Measurements from ENCODE around the gene FOCAD. TPM values are rescaled to one million over a fixed set of nuclear protein-coding genes. Genes with fewer than 3 reads are reported as not detected.

Gene FOCAD
- 92.9 and 146 TPM in 2 replicates for total RNA-seq (ENCODE audit: low replicate concordance)

- Mint-ChIP-seq H3K4me3 (peak within 1 kb of the TSS; percentile 91), H3K27ac (peak within 1 kb of the TSS; percentile 55)
Observed at GRCh38 chr9:20684035-20684874, at the start of gene FOCAD. Gene FOCAD (plus strand): TSS chr9:20684259. CDS start chr9:20715354, 31,095 bp downstream.

GRCh38 chr9:20634895-20635294 lies 49.2 kb upstream of the FOCAD start:
- Mint-ChIP-seq H3K4me1 (peaks cover 14% of the 10 kb centered on the region), H3K36me3 (no peaks in the 10 kb centered on the region), H3K27me3 (ENCODE audit: insufficient read depth, low read depth) (no peaks in the 10 kb centered on the region), H3K9me3 (no peaks in the 10 kb centered on the region), H3K27ac (no peak overlapping the region), H3K4me3 (no peak overlapping the region)
- H3K4me1 ChIP-seq: peaks cover 5% of the 10 kb centered on the region
- TF ChIP-seq EZH2phosphoT487 (IDR thresholded peaks at IDR 0.05): no peak
- TF ChIP-seq EZH2 (IDR thresholded peaks at IDR 0.05): no peak
- no peak for TF ChIP-seq CTCF (IDR thresholded peaks at IDR 0.05)
- DNase-seq (ENCODE audit: low spot score): no peak
- no peak overlapping the region for H2AFZ ChIP-seq (replicated peaks)
- H3K4me2 ChIP-seq: no peak overlapping the region
- H3K9me3 ChIP-seq (ENCODE audit: low read depth): no peaks in the 10 kb centered on the region
- peaks cover 8% of the 10 kb centered on the region for H3F3A ChIP-seq (ENCODE audit: low read depth)
- H3K4me3 ChIP-seq: no peak overlapping the region
- H3K27ac ChIP-seq: no peak overlapping the region
- H3K27me3 ChIP-seq: no peaks in the 10 kb centered on the region
- H4K20me1 ChIP-seq (ENCODE audit: low read depth): no peaks in the 10 kb centered on the region
- no peaks in the 10 kb centered on the region for H3K79me2 ChIP-seq (ENCODE audit: low read depth)
- no peak overlapping the region for H3K9ac ChIP-seq
- H3K36me3 ChIP-seq: no peaks in the 10 kb centered on the region

More at GRCh38 chr9:20684035-20684874, at the start of gene FOCAD:
- Histone ChIP-seq H3K79me2 (ENCODE audit: low read depth) (peaks cover 60% of the 10 kb centered on the region), H3K4me1 (peaks cover 24% of the 10 kb centered on the region), H3K36me3 (no peaks in the 10 kb centered on the region), H3K9me3 (ENCODE audit: low read depth) (no peaks in the 10 kb centered on the region), H2AFZ (replicated peaks) (peak within 1 kb of the TSS; percentile 76), H3K4me2 (peak within 1 kb of the TSS; percentile 95), H3F3A (ENCODE audit: low read depth) (peaks cover 23% of the 10 kb centered on the region), H3K9ac (peak within 1 kb of the TSS; percentile 55), H4K20me1 (ENCODE audit: low read depth) (peaks cover 51% of the 10 kb centered on the region), H3K27me3 (no peaks in the 10 kb centered on the region), H3K27ac (peak within 1 kb of the TSS; percentile 89), H3K4me3 (peak within 1 kb of the TSS; percentile 73)
- TF ChIP-seq CTCF (IDR thresholded peaks at IDR 0.05) (peak; percentile 8), EZH2 (IDR thresholded peaks at IDR 0.05) (no peak)
- H3K9me3 Mint-ChIP-seq: no peaks in the 10 kb centered on the region
- DNase-seq (ENCODE audit: low spot score): peak; percentile 99
- H3K27me3 Mint-ChIP-seq (ENCODE audit: insufficient read depth, low read depth): no peaks in the 10 kb centered on the region
- peaks cover 4% of the 10 kb centered on the region for H3K36me3 Mint-ChIP-seq
- peaks cover 17% of the 10 kb centered on the region for H3K4me1 Mint-ChIP-seq

GRCh38 chr9:20636888-20637440 lies 47.1 kb upstream of the FOCAD start:
- H3F3A ChIP-seq (ENCODE audit: low read depth): peaks cover 8% of the 10 kb centered on the region
- no peak overlapping the region for H3K27ac ChIP-seq
- H3K4me1 Mint-ChIP-seq: peaks cover 21% of the 10 kb centered on the region
- no peaks in the 10 kb centered on the region for H3K36me3 Mint-ChIP-seq
- H3K9ac ChIP-seq: no peak overlapping the region
- no peak overlapping the region for H3K4me3 ChIP-seq
- no peak overlapping the region for H2AFZ ChIP-seq (replicated peaks)
- no peaks in the 10 kb centered on the region for H3K27me3 ChIP-seq
- H3K36me3 ChIP-seq: no peaks in the 10 kb centered on the region
- H3K27ac Mint-ChIP-seq: peak overlapping the region; percentile 9
- H3K9me3 Mint-ChIP-seq: no peaks in the 10 kb centered on the region
- H3K4me3 Mint-ChIP-seq: no peak overlapping the region
- TF ChIP-seq EZH2 (IDR thresholded peaks at IDR 0.05) (no peak), CTCF (IDR thresholded peaks at IDR 0.05) (no peak), EZH2phosphoT487 (IDR thresholded peaks at IDR 0.05) (no peak)
- no peaks in the 10 kb centered on the region for H3K79me2 ChIP-seq (ENCODE audit: low read depth)
- H3K27me3 Mint-ChIP-seq (ENCODE audit: insufficient read depth, low read depth): no peaks in the 10 kb centered on the region
- no peaks in the 10 kb centered on the region for H4K20me1 ChIP-seq (ENCODE audit: low read depth)
- peaks cover 5% of the 10 kb centered on the region for H3K4me1 ChIP-seq
- no peaks in the 10 kb centered on the region for H3K9me3 ChIP-seq (ENCODE audit: low read depth)
- no peak for DNase-seq (ENCODE audit: low spot score)
- no peak overlapping the region for H3K4me2 ChIP-seq

All from neural progenitor cell (in vitro differentiated cells).